A549 (cell line): Measurements from ENCODE around the gene GTF3C1. TPM values are rescaled to one million over a fixed set of nuclear protein-coding genes. Genes with fewer than 3 reads are reported as not detected.

Source experiments
- ATAC-seq, 2 experiments: fragments of 200-7000 bp in 1 of 2; fragments of >200 bp in 1 of 2; cut with Nextera tagmentation in 1 of 2; cut with Tn5 transposase in 1 of 2; 3 replicates each; pipeline versions ENCODE4 v1.8.0 to v1.9.1; 2018 to 2020; ENCODE audit warnings: mild to moderate bottlenecking in 1 of 2, moderate library complexity in 1 of 2
- CTCF ChIA-PET: fragments of 300-600 bp; sonication (Branson Sonifier 250); formaldehyde crosslinking; extraction: SDS; loops from one replicate; lab custom pipeline; 2021; ENCODE audit warnings: antibody characterized with exemption, inconsistent platforms; lab: Yijun Ruan, JAX
- POLR2A ChIA-PET: fragments of 350-600 bp; formaldehyde crosslinking; extraction: SDS; loops from one replicate; lab custom pipeline; 2021; ENCODE audit warnings: antibody characterized with exemption, inconsistent platforms; lab: Yijun Ruan, JAX
- DNase-seq, 2 experiments: peaks; one replicate each; pipeline versions ENCODE4 v3.0.0 to v3.0.0-alpha.2; 2011 to 2016; ENCODE audit warnings: low read depth in 1 of 2, low spot score in 1 of 2
- FAIRE-seq: peaks from 2 replicates; lab custom pipeline; 2011; peaks lifted over from hg19 to GRCh38; lab: Jason Lieb, UNC
- H3K27ac ChIP-seq, 2 experiments: fragments of >200 bp; sonication (Bioruptor Twin); formaldehyde crosslinking; 3 replicates each; pipeline ENCODE4 v1.5.1; 2016 to 2017
- H3K4me1 ChIP-seq: fragments of >200 bp; sonication (Bioruptor Twin); formaldehyde crosslinking; 3 replicates; pipeline ENCODE4 v1.6.1; 2016
- H3K4me2 ChIP-seq: fragments of >200 bp; sonication (Bioruptor Twin); formaldehyde crosslinking; 3 replicates; pipeline ENCODE4 v1.6.1; 2016
- H3K4me3 ChIP-seq: fragments of >200 bp; sonication (Bioruptor Twin); formaldehyde crosslinking; 3 replicates; pipeline ENCODE4 v1.5.1; 2016
- H3K9me3 ChIP-seq: fragments of >200 bp; sonication (Bioruptor Twin); formaldehyde crosslinking; 3 replicates; pipeline ENCODE4 v1.6.1; 2016
- CBX2 ChIP-seq: fragments of 200-600 bp; sonication (generic); IDR thresholded peaks from 2 replicates; pipeline ENCODE4 v1.6.1; 2016; ENCODE audit warnings: low read depth, mild to moderate bottlenecking, borderline replicate concordance
- CEBPB ChIP-seq, 2 experiments: fragments of >200 bp in 1 of 2; sonication (Bioruptor Twin) in 1 of 2; formaldehyde crosslinking in 1 of 2; IDR thresholded peaks; 2 replicates each; pipeline ENCODE4 v1.6.1; 2012 to 2016
- CHD4 ChIP-seq: fragments of 200-600 bp; sonication (generic); IDR thresholded peaks from 2 replicates; pipeline ENCODE4 v1.6.1; 2016; ENCODE audit warnings: antibody characterized with exemption, mild to moderate bottlenecking, borderline replicate concordance
- CTCF ChIP-seq: fragments of >200 bp; sonication (Bioruptor Twin); formaldehyde crosslinking; IDR thresholded peaks from 3 replicates; pipeline ENCODE4 v1.5.1; 2016
- EHF ChIP-seq: fragments of 250-450 bp; sonication (Bioruptor Pico); IDR thresholded peaks from 2 replicates; pipeline ENCODE4 v1.5.0; 2020; ENCODE audit warnings: mild to moderate bottlenecking
- EHMT2 ChIP-seq: fragments of 200-600 bp; sonication (generic); IDR thresholded peaks from 2 replicates; pipeline ENCODE4 v1.6.1; 2016; ENCODE audit warnings: antibody characterized with exemption, low read depth, mild to moderate bottlenecking, moderate library complexity
- ELK1 ChIP-seq: fragments of 150-350 bp; IDR thresholded peaks from 2 replicates; pipeline ENCODE4 v1.6.1; 2014; ENCODE audit warnings: low read depth, mild to moderate bottlenecking, low read length
- HMGXB4 ChIP-seq: fragments of 250-450 bp; sonication (Bioruptor Pico); IDR thresholded peaks from 2 replicates; pipeline ENCODE4 v1.5.0; 2021; ENCODE audit warnings: mild to moderate bottlenecking, moderate library complexity, borderline replicate concordance
- HOXA7 ChIP-seq: fragments of 250-450 bp; sonication (Bioruptor Pico); IDR thresholded peaks from 2 replicates; pipeline ENCODE4 v1.5.0; 2020; ENCODE audit warnings: mild to moderate bottlenecking, moderate library complexity
- HOXB13 ChIP-seq: fragments of 250-450 bp; sonication (Bioruptor Pico); IDR thresholded peaks from 2 replicates; pipeline ENCODE4 v1.5.0; 2020; ENCODE audit warnings: low read depth, mild to moderate bottlenecking, moderate library complexity
- HOXB5 ChIP-seq: fragments of 250-450 bp; sonication (Bioruptor Pico); IDR thresholded peaks from 2 replicates; pipeline ENCODE4 v1.5.0; 2020; ENCODE audit warnings: mild to moderate bottlenecking, moderate library complexity
- JUN ChIP-seq, 2 experiments: fragments of >200 bp; sonication (Bioruptor Twin); formaldehyde crosslinking; IDR thresholded peaks; 2 replicates in 1 of 2; 3 replicates in 1 of 2; pipeline ENCODE4 v1.6.1; 2016 to 2017
- JUNB ChIP-seq: fragments of >200 bp; sonication (Bioruptor Twin); formaldehyde crosslinking; IDR thresholded peaks from 2 replicates; pipeline ENCODE4 v1.6.1; 2016
- KDM5A ChIP-seq: fragments of 200-600 bp; sonication (generic); IDR thresholded peaks from 2 replicates; pipeline ENCODE4 v1.6.1; 2016; ENCODE audit warnings: antibody characterized with exemption, mild to moderate bottlenecking
- NFE2L2 ChIP-seq: fragments of 150-350 bp; conservative IDR thresholded peaks from 2 replicates; pipeline ENCODE4 v1.6.1; 2014; ENCODE audit warnings: low read length
- NR3C1 ChIP-seq: fragments of >200 bp; sonication (Bioruptor Twin); formaldehyde crosslinking; IDR thresholded peaks from 3 replicates; pipeline ENCODE4 v1.6.1; 2017
- POLR2AphosphoS2 ChIP-seq: conservative IDR thresholded peaks from 2 replicates; pipeline ENCODE4 v1.6.1; 2012; ENCODE audit warnings: low read length, improper control_type of control experiment, inconsistent platforms
- RAD21 ChIP-seq, 2 experiments: fragments of >200 bp in 1 of 2; sonication (Bioruptor Twin) in 1 of 2; formaldehyde crosslinking in 1 of 2; IDR thresholded peaks in 1 of 2; conservative IDR thresholded peaks in 1 of 2; 2 replicates in 1 of 2; 3 replicates in 1 of 2; pipeline ENCODE4 v1.6.1; 2012 to 2018; ENCODE audit warnings: inconsistent platforms in 1 of 2
- RCOR1 ChIP-seq: fragments of 150-350 bp; IDR thresholded peaks from 2 replicates; pipeline ENCODE4 v1.6.1; 2014; ENCODE audit warnings: antibody characterized with exemption, low read length, low read depth
- RFX5 ChIP-seq: fragments of 450-650 bp; IDR thresholded peaks from 2 replicates; pipeline ENCODE4 v1.7.1; 2014; ENCODE audit warnings: antibody characterized with exemption, mild to moderate bottlenecking, moderate library complexity
- TFCP2L1 ChIP-seq: fragments of 250-450 bp; sonication (Bioruptor Pico); IDR thresholded peaks from 2 replicates; pipeline ENCODE4 v1.5.0; 2021; ENCODE audit warnings: mild to moderate bottlenecking
- TP53 ChIP-seq: fragments of 250-450 bp; sonication (Bioruptor Pico); IDR thresholded peaks from 2 replicates; pipeline ENCODE4 v1.5.0; 2021; ENCODE audit warnings: mild to moderate bottlenecking, moderate library complexity
- ZC3H11A ChIP-seq: fragments of 450-650 bp; IDR thresholded peaks from 2 replicates; pipeline ENCODE4 v1.6.1; 2014; ENCODE audit warnings: antibody characterized with exemption, mild to moderate bottlenecking
- ZNF302 ChIP-seq: fragments of 250-450 bp; sonication (Bioruptor Pico); IDR thresholded peaks from 2 replicates; pipeline ENCODE4 v1.9.0; 2021; ENCODE audit warnings: inconsistent platforms, mild to moderate bottlenecking, moderate library complexity
- ZSCAN20 ChIP-seq: fragments of 250-450 bp; sonication (Bioruptor Pico); IDR thresholded peaks from 2 replicates; pipeline ENCODE4 v1.8.0; 2022; ENCODE audit warnings: mild to moderate bottlenecking, moderate library complexity
- WGBS: methylation state at CpG from one replicate; pipeline ENCODE4 v1.1.6; 2017; ENCODE audit errors: missing lambda C conversion rate; 5-methylcytosine and 5-hydroxymethylcytosine counted together
- polyA plus RNA-seq, 4 experiments: library from polyadenylated mRNA; depleted of rRNA in 3 of 4; stranded (reverse); fragments of >200 nt; fragmentation: RNase III in 1 of 4; extraction: RNeasy Plus Mini Kit Qiagen cat#74134 plus additional on column Dnase treatment in 1 of 4; gene quantifications; 2 replicates in 3 of 4; 3 replicates in 1 of 4; pipeline ENCODE4 v1.2.3, GENCODE V29; 2011 to 2017

The GTF3C1 gene
- polyA plus RNA-seq, 2 of the 4 experiments (the other 2 are of a cell fraction) = 41.6 to 54.2 TPM

- H3K27ac ChIP-seq = no peak overlapping the region
- WGBS = 55% methylated on average over 15 of the region's 16 CpGs
- CTCF ChIA-PET = no interaction called here
- TF ChIP-seq EHF (CRISPR knock-in tag) = no peak
- no peak for TF ChIP-seq NFE2L2
- TF ChIP-seq CTCF = no peak
- TF ChIP-seq ELK1 = no peak
- TF ChIP-seq HOXA7 = no peak
- TF ChIP-seq CHD4 = no peak
- TF ChIP-seq ZNF302 (CRISPR knock-in tag) = no peak
- TF ChIP-seq, all 56 proteins: peak for 0
- Histone ChIP-seq H3K9me3 (no peaks in the 10 kb centered on the region), H3K4me3 (no peak overlapping the region), H3K4me1 (0 out of 3 replicates have a peak, but pooled peaks cover 2% of the 10 kb centered on the region), H3K4me2 (no peak overlapping the region)
- DNase-seq (no peak), FAIRE-seq (no peak), ATAC-seq (no peak)
- POLR2A ChIA-PET = no interaction called here
These were observed 119.7 kb downstream of the GTF3C1 start for GRCh38 chr16:27429981-27430441.

- DNase-seq = no peak
- TF ChIP-seq CBX2 (no peak), HOXB5 (CRISPR knock-in tag) (no peak), HOXB13 (CRISPR knock-in tag) (no peak), RAD21 (conservative IDR thresholded peaks at IDR 0.05 in 1 of 2, IDR thresholded peaks at IDR 0.05 in 1 of 2) (no peak), JUNB (no peak), NR3C1 (no peak), ZSCAN20 (CRISPR knock-in tag) (no peak), KDM5A (no peak), HMGXB4 (no peak), RCOR1 (no peak), EHMT2 (no peak), CHD4 (no peak), TP53 (no peak), CEBPB (IDR thresholded peaks at IDR 0.05) (no peak), ZC3H11A (no peak), TFCP2L1 (CRISPR knock-in tag) (no peak), RFX5 (no peak), CTCF (no peak), POLR2AphosphoS2 (no peak), JUN (IDR thresholded peaks at IDR 0.05) (no peak)
- ChIA-PET POLR2A (no interaction called here), CTCF (no interaction called here)
- Histone ChIP-seq H3K27ac (no peak overlapping the region), H3K4me1 (0 out of 3 replicates have a peak, but pooled peaks cover 2% of the 10 kb centered on the region), H3K9me3 (no peaks in the 10 kb centered on the region; the same call in 2 of the 3 replicates), H3K4me3 (no peak overlapping the region), H3K4me2 (no peak overlapping the region)
- 56% methylated on average over 11 of the region's 11 CpGs for WGBS
- FAIRE-seq = no peak
- no peak for ATAC-seq
These were observed 120.3 kb downstream of the GTF3C1 start for GRCh38 chr16:27429330-27429871.
